AG04450 (cell line): ENCODE measurements around the gene CNTN1. TPM values are rescaled to one million over a fixed set of nuclear protein-coding genes. Genes with fewer than 3 reads are reported as not detected.

Experiments
- CTCF ChIA-PET: fragments of 300-600, 350-600 bp; formaldehyde crosslinking; extraction: SDS; loops from one replicate; lab custom pipeline; 2022; ENCODE audit warnings: antibody characterized with exemption, inconsistent platforms; lab: Charles Lee
- POLR2A ChIA-PET: fragments of 350-600 bp; formaldehyde crosslinking; extraction: SDS; loops from one replicate; lab custom pipeline; 2021; ENCODE audit warnings: antibody characterized with exemption, inconsistent platforms; lab: Yijun Ruan, JAX
- DNase-seq: peaks from one replicate; pipeline ENCODE4 v3.0.0-alpha.2; 2011; ENCODE audit warnings: low read depth, low spot score
- H3K27ac ChIP-seq: one replicate; pipeline ENCODE4 v1.5.1; 2012; ENCODE audit warnings: low read depth, low read length, control low read depth
- H3K27me3 ChIP-seq: one replicate; pipeline ENCODE4 v1.6.0; 2012; ENCODE audit warnings: low read length; ENCODE audit not compliant: control insufficient read depth, insufficient read depth
- H3K4me3 ChIP-seq: 2 replicates; pipeline ENCODE4 v1.5.1; 2011; ENCODE audit warnings: mild to moderate bottlenecking, low read depth, low read length, control low read depth
- H3K9me3 ChIP-seq: 2 replicates; pipeline ENCODE4 v1.5.1; 2012; ENCODE audit warnings: low read length; ENCODE audit not compliant: control insufficient read depth, insufficient read depth
- polyA plus RNA-seq: library from polyadenylated mRNA; depleted of rRNA; stranded (reverse); fragments of >200 nt; gene quantifications from 2 replicates; pipeline ENCODE4 v1.2.3, GENCODE V29; 2011
- TF ChIP-seq, protein P1 (sequence below): IDR thresholded peaks from 2 replicates; pipeline ENCODE4 v1.5.1; 2011; ENCODE audit warnings: low read depth, low read length, control low read depth, inconsistent platforms

CNTN1 gene
- polyA plus RNA-seq, 1 experiment = 0.19 TPM

DNA sequence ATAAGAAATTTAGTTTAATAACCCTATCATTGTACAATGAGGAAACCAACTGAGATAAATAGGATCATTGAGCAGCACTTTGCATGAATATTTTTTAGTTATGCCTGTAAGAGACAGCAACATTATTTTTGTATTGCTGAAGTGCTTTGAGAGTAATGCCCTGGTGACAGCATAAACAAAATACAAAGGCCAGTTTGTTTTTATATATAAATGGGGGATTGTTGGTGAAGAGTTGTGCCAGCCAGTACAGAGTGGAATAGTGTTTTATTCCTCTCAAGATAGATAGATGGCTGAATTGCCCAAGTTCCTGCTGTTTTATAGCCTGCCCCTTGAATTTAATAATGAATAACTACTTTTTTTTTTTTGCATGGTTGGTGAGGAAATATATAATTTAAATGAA, 101.8 kb downstream of the CNTN1 start:
- Histone ChIP-seq H3K27me3 (no peaks in the 10 kb centered on the region), H3K9me3 (no peaks in the 10 kb centered on the region), H3K4me3 (no peak overlapping the region), H3K27ac (no peak overlapping the region)
- TF ChIP-seq, protein P1, sequence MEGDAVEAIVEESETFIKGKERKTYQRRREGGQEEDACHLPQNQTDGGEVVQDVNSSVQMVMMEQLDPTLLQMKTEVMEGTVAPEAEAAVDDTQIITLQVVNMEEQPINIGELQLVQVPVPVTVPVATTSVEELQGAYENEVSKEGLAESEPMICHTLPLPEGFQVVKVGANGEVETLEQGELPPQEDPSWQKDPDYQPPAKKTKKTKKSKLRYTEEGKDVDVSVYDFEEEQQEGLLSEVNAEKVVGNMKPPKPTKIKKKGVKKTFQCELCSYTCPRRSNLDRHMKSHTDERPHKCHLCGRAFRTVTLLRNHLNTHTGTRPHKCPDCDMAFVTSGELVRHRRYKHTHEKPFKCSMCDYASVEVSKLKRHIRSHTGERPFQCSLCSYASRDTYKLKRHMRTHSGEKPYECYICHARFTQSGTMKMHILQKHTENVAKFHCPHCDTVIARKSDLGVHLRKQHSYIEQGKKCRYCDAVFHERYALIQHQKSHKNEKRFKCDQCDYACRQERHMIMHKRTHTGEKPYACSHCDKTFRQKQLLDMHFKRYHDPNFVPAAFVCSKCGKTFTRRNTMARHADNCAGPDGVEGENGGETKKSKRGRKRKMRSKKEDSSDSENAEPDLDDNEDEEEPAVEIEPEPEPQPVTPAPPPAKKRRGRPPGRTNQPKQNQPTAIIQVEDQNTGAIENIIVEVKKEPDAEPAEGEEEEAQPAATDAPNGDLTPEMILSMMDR = no peak
- POLR2A ChIA-PET = no interaction called here
- CTCF ChIA-PET = no interaction called here
- no peak for DNase-seq

DNA sequence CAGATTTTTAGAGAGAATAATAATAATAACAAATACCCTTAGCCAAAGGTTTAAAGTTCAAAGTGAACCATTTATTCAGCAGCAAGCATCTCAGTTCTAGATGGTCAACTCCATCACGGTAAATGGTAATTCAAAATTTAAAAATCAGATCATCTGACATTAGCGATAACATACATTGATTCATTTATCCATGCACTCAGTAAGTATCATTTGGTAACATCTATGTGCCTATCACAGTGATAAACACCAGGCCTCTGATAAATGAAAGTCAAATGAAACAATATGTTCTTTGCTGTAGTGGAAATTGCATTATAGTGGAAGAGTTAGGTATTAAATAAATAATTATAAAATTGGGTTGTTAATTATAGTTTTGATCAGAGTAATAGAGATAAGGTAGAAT, 108.8 kb downstream of the CNTN1 start:
- Histone ChIP-seq H3K9me3 (no peaks in the 10 kb centered on the region), H3K4me3 (no peak overlapping the region), H3K27me3 (no peaks in the 10 kb centered on the region), H3K27ac (no peak overlapping the region)
- TF ChIP-seq, protein P1 = no peak
- CTCF ChIA-PET = no interaction called here
- no peak for DNase-seq
- POLR2A ChIA-PET = no interaction called here

DNA sequence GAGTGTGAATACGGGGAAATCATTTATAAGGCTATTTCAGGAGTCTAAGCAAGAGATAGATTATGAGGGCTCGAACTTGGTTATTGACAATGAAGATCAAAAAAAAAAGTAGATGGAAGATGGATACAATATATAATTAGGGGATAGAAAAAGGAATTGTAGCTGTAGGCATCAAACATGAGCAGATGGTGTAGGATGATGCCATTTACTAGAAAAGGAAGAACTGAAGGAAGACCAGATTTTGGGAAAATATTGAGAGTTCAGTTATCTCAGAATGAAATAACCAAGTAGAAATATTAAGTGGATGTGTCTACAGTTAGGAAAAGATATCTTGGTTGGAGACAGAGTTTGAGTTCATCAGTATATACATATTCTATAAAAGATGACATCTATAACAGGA, 109.6 kb downstream of the CNTN1 start:
- Histone ChIP-seq H3K4me3 (no peak overlapping the region), H3K9me3 (no peaks in the 10 kb centered on the region), H3K27me3 (no peaks in the 10 kb centered on the region), H3K27ac (no peak overlapping the region)
- TF ChIP-seq, protein P1 = no peak
- CTCF ChIA-PET = no interaction called here
- DNase-seq = no peak
- POLR2A ChIA-PET = no interaction called here

DNA sequence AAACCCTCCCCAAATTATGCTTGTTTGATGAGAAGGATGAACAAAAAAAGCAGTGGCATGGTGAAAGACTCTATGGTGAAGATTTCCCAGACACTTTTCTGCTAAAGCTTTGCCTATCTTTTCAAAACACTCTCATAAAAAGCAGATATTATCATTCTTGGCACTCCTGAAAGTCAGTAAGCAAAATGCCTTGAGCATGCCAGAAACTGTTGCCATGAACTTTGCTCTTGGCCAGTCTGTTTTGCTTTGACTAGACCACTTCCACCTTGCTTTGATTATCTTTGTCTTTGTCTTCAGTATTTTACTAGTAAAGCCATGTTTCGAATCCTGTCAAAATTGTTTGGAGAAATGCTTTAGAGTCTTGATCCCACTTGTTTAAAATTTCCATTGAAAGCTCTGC, 110.4 kb downstream of the CNTN1 start:
- no peak for DNase-seq
- no peaks in the 10 kb centered on the region for H3K27me3 ChIP-seq

DNA sequence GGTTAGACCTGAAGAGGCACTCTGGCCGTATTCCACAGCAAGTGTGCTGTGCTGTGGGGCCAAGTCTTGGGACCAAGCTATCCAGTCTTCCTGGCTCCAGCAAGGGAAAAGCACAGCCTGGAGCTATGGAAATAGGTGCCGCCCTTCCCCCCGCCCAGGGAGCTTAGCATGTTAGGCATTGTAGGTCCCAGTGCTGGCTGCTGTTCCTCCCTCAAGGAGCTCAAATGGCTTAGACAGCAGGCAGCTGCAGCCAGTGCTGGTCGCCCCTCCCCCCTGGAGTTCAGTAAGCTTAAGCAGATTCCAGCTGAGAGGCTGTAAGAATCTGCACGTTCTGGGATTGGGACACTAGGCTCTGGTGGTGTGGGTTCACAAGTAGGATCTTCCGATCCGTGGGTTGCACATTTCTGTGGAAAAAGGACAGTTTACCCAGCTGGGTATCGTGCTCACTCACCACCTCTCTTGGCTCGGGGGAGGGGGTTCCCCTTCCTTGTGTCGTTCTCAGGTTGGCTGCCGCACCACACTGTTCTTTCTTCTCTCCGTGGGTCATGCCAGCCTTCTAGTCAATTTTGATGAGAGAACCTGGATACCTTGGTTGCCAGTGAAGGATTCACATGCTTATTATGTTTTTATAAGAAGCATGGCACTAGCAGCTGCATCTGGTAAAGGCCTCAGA, 127.3 kb downstream of the CNTN1 start:
- no peak overlapping the region for H3K27ac ChIP-seq
- H3K4me3 ChIP-seq = no peak overlapping the region
- H3K27me3 ChIP-seq = no peaks in the 10 kb centered on the region
- TF ChIP-seq, protein P1 = no peak
- CTCF ChIA-PET = no interaction called here
- no peak for DNase-seq
- POLR2A ChIA-PET = no interaction called here
- H3K9me3 ChIP-seq = no peaks in the 10 kb centered on the region

More for the DNA sequence above, 110.4 kb downstream of the CNTN1 start:
- ChIA-PET CTCF (no interaction called here), POLR2A (no interaction called here)
- Histone ChIP-seq H3K27ac (no peak overlapping the region), H3K9me3 (no peaks in the 10 kb centered on the region), H3K4me3 (no peak overlapping the region)
- TF ChIP-seq, protein P1 = no peak
